PC-3 (cell line): ENCODE data around the gene EHBP1. TPM values are rescaled to one million over a fixed set of nuclear protein-coding genes. Genes with fewer than 3 reads are reported as not detected.

Source experiments
- ATAC-seq: fragments of 200-7000 bp; cut with Tn5 transposase; 2 replicates; pipeline ENCODE4 v1.9.1; 2020; ENCODE audit warnings: mild to moderate bottlenecking, moderate library complexity
- BruUV-seq: library from RNA; stranded (reverse); fragments of 400-500 nt; replicated peaks from 2 replicates; lab custom pipeline; 2021; lab: Mats Ljungman, UMichigan
- CTCF ChIA-PET: fragments of 300-600 bp; sonication (Branson Sonifier 250); formaldehyde crosslinking; loops from one replicate; lab custom pipeline; 2022; ENCODE audit warnings: antibody characterized with exemption; lab: Charles Lee
- POLR2A ChIA-PET: fragments of 300-600 bp; sonication (Branson Sonifier 250); formaldehyde crosslinking; loops from one replicate; lab custom pipeline; 2022; ENCODE audit warnings: antibody characterized with exemption; ENCODE audit not compliant: unreplicated experiment; lab: Charles Lee
- DNase-seq: peaks from one replicate; pipeline ENCODE4 v3.0.0-alpha.2; 2015
- H2AFZ ChIP-seq: fragments of 300-600 bp; sonication (generic); 2 replicates; pipeline ENCODE4 v1.6.0; 2016; ENCODE audit warnings: antibody characterized with exemption, low read length
- H3F3A ChIP-seq: fragments of 300-600 bp; sonication (generic); one replicate; pipeline ENCODE4 v1.6.0; 2017; ENCODE audit warnings: antibody characterized with exemption, low read length, control low read depth, mild to moderate bottlenecking; ENCODE audit not compliant: unreplicated experiment
- H3K27ac ChIP-seq: fragments of 300-600 bp; sonication (generic); 2 replicates; pipeline ENCODE4 v1.5.1; 2016; ENCODE audit warnings: mild to moderate bottlenecking, low read length
- H3K27me3 ChIP-seq: fragments of 300-600 bp; sonication (generic); 2 replicates; pipeline ENCODE4 v1.6.1; 2016; ENCODE audit warnings: low read length, mixed read lengths
- H3K36me3 ChIP-seq: fragments of 300-600 bp; sonication (generic); 2 replicates; pipeline ENCODE4 v1.6.1; 2016; ENCODE audit warnings: low read depth, mixed run types, low read length, mixed read lengths
- H3K4me1 ChIP-seq: fragments of 300-600 bp; sonication (generic); 2 replicates; pipeline ENCODE4 v1.5.1; 2016; ENCODE audit warnings: low read length; ENCODE audit not compliant: insufficient read depth
- H3K4me2 ChIP-seq: fragments of 300-600 bp; sonication (generic); 2 replicates; pipeline ENCODE4 v1.6.0; 2016; ENCODE audit warnings: low read length
- H3K4me3 ChIP-seq: fragments of 300-600 bp; sonication (generic); 2 replicates; pipeline ENCODE4 v1.5.1; 2016; ENCODE audit warnings: mild to moderate bottlenecking, low read length, mixed read lengths
- H3K79me2 ChIP-seq: fragments of 300-600 bp; sonication (generic); 2 replicates; pipeline ENCODE4 v1.6.1; 2017; ENCODE audit warnings: low read length, mixed read lengths
- H3K9ac ChIP-seq: fragments of 300-600 bp; sonication (generic); 2 replicates; pipeline ENCODE4 v1.6.0; 2016; ENCODE audit warnings: mild to moderate bottlenecking, low read length
- H3K9me2 ChIP-seq: fragments of 300-600 bp; sonication (generic); replicated peaks from 2 replicates; pipeline ENCODE4 v1.6.1; 2016; ENCODE audit warnings: mixed run types, low read length, mixed read lengths
- H3K9me3 ChIP-seq: fragments of 300-600 bp; sonication (generic); 2 replicates; pipeline ENCODE4 v1.6.1; 2016; ENCODE audit warnings: low read length, mixed read lengths
- H4K20me1 ChIP-seq: fragments of 300-600 bp; sonication (generic); 2 replicates; pipeline ENCODE4 v1.6.1; 2016; ENCODE audit warnings: low read length, mixed read lengths
- EZH2 ChIP-seq: fragments of 300-600 bp; sonication (generic); IDR thresholded peaks from one replicate; pipeline ENCODE4 v1.6.1; 2017; ENCODE audit warnings: antibody characterized with exemption, mild to moderate bottlenecking, low read length; ENCODE audit not compliant: unreplicated experiment
- EZH2phosphoT487 ChIP-seq: fragments of 300-600 bp; sonication (generic); IDR thresholded peaks from 2 replicates; pipeline ENCODE4 v1.6.1; 2018; ENCODE audit warnings: mild to moderate bottlenecking, antibody characterized with exemption, low read length, borderline replicate concordance
- intact Hi-C: fragments of 100-400 bp; cut with micrococcal nuclease; formaldehyde crosslinking; loops from 2 replicates; pipeline ENCODE4 v1.9.0; 2023
- total RNA-seq: library from RNA; depleted of rRNA; stranded (reverse); fragments of >200 nt; gene quantifications from 2 replicates; pipeline ENCODE4 v1.2.3, GENCODE V29; 2014
- TF ChIP-seq, protein P1 (sequence below): fragments of 300-600 bp; sonication (generic); conservative IDR thresholded peaks from 2 replicates; pipeline ENCODE4 v1.5.1; 2017; ENCODE audit warnings: antibody characterized with exemption, low read depth, mild to moderate bottlenecking, low read length

Gene EHBP1
- total RNA-seq, 1 experiment from 2014 or later, result 25.7 TPM

DNA sequence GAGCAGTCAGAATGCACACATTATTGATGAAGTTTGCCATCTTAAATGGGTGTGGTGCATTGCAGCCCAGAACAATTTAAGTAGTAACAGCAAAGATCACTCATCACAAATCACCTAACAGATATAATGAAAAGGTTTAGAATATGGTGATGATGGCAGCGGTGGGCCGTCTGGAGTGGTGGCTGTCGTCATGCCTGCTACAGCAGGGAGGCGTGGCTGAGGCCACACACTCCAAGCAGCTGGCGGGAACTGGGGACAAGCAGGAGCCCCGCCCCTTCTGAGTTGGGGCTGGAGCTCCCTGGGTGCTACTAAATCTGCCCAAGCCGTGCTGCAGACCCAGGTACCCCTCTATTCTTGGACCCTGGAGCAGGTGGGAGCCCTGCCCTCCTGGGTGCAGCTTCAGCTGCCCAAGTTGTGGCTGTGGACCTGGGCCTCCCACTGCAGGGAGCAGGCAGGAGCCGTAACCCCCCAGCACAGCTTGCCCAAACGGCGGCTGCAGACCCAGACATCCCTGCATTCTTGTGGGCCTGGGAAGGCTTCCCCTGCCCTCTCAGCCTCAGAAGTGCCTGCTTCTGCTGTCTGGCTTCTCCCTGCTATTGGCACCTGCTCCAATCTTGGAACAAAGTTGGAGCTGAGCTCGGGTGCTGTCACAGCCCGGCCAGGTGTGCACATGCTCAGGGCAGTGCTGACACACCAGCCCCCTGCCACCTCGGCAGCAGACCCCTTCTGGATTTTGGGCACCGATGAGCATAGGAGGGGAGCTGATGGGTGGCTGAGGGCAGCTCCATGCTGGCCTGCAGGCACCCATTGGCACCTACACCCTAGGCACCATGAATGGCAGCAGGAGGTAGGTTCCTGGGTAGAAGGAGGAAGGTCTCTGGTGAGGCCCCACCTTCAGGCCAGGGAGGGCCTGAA lies 149.3 kb downstream of the EHBP1 start:
- H3F3A ChIP-seq, result no peaks in the 10 kb centered on the region
- H3K4me1 ChIP-seq, result peaks cover 16% of the 10 kb centered on the region
- CTCF ChIA-PET, result no interaction called here
- TF ChIP-seq EZH2phosphoT487, result no peak
- no peak for TF ChIP-seq EZH2
- TF ChIP-seq, protein P1, sequence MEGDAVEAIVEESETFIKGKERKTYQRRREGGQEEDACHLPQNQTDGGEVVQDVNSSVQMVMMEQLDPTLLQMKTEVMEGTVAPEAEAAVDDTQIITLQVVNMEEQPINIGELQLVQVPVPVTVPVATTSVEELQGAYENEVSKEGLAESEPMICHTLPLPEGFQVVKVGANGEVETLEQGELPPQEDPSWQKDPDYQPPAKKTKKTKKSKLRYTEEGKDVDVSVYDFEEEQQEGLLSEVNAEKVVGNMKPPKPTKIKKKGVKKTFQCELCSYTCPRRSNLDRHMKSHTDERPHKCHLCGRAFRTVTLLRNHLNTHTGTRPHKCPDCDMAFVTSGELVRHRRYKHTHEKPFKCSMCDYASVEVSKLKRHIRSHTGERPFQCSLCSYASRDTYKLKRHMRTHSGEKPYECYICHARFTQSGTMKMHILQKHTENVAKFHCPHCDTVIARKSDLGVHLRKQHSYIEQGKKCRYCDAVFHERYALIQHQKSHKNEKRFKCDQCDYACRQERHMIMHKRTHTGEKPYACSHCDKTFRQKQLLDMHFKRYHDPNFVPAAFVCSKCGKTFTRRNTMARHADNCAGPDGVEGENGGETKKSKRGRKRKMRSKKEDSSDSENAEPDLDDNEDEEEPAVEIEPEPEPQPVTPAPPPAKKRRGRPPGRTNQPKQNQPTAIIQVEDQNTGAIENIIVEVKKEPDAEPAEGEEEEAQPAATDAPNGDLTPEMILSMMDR, result no peak
- POLR2A ChIA-PET, result no interaction called here
- H3K9ac ChIP-seq, result no peak overlapping the region
- no peaks in the 10 kb centered on the region for H3K79me2 ChIP-seq
- no peak overlapping the region for H2AFZ ChIP-seq
- H3K36me3 ChIP-seq, result peaks cover 5% of the 10 kb centered on the region; the same call in 1 of the 2 replicates
- BruUV-seq, result no TSS peak
- H3K27ac ChIP-seq, result no peak overlapping the region
- DNase-seq (no peak), ATAC-seq (no peak)
- H3K4me3 ChIP-seq, result no peak overlapping the region
- intact Hi-C loops, result no loop called here
- no peaks in the 10 kb centered on the region for H4K20me1 ChIP-seq
- H3K9me2 ChIP-seq, result no peaks in the 10 kb centered on the region
- H3K27me3 ChIP-seq, result no peaks in the 10 kb centered on the region
- H3K9me3 ChIP-seq, result no peaks in the 10 kb centered on the region
- H3K4me2 ChIP-seq, result no peak overlapping the region

- ChIA-PET POLR2A (no interaction called here), CTCF (no interaction called here)
- no peak overlapping the region for H3K4me3 ChIP-seq
- intact Hi-C loops, result no loop called here
- 0 out of 2 replicates have a peak overlapping the region, but pooled peaks have one; percentile 6 for H3K4me2 ChIP-seq
- BruUV-seq, result no TSS peak
- H3K79me2 ChIP-seq, result no peaks in the 10 kb centered on the region
- no peaks in the 10 kb centered on the region for H3K27me3 ChIP-seq
- H3K27ac ChIP-seq, result peak overlapping the region; percentile 29
- H3K9me3 ChIP-seq, result no peaks in the 10 kb centered on the region
- DNase-seq, result no peak
- no peaks in the 10 kb centered on the region for H4K20me1 ChIP-seq
- H3F3A ChIP-seq, result no peaks in the 10 kb centered on the region
- H3K4me1 ChIP-seq, result peaks cover 16% of the 10 kb centered on the region
- TF ChIP-seq, protein P1, result no peak
- TF ChIP-seq EZH2 (no peak), EZH2phosphoT487 (no peak)
- H3K9me2 ChIP-seq, result no peaks in the 10 kb centered on the region
- H3K36me3 ChIP-seq, result peaks cover 5% of the 10 kb centered on the region; the same call in 1 of the 2 replicates
- no peak overlapping the region for H3K9ac ChIP-seq
- no peak overlapping the region for H2AFZ ChIP-seq
- peak; percentile 60 for ATAC-seq
Observed at GRCh38 chr2:62856228-62857040, 150.9 kb downstream of the EHBP1 start.
